GM19455 (cell line): Measurements from ENCODE around the gene FHL5.
"Not testable (repeated sequence)": the region's sequence is repeated elsewhere in the genome, so short reads cannot be mapped to it uniquely, and the experiment has no call there.

ENCODE experiments used
- ATAC-seq: cut with Tn5 transposase; IDR thresholded peaks from one replicate; pipeline ENCODE4 v1.9.1; 2021; ENCODE audit not compliant: unreplicated experiment

The FHL5 gene

GRCh38 chr6:96610019-96610418 lies 47.1 kb downstream of the FHL5 start:
- peak; percentile 52 for ATAC-seq

- ATAC-seq, result peak; percentile 76
Observed at GRCh38 chr6:96611342-96611991, 48.5 kb downstream of the FHL5 start.

GRCh38 chr6:96613291-96613999 lies 50.5 kb downstream of the FHL5 start:
- ATAC-seq, result no peak

DNA sequence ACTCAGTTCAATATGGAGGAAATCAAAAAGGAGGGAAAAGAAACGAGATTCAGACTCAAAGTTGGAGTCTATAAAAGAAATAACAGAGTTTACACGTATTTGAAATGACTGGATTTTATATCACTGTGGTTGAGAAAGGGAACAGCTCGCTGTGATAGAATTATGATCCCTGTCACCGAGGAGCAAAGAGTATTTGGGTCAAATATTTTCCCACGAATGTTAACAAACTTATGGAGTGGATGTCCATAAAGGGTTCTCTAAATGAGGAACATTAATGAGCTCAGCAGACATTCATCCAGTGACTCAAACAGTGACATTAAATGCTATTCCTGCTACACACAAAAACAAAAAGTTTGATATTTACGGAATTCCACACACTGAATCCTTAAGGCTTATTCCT lies 57.9 kb downstream of the FHL5 start:
- ATAC-seq, result no peak

GRCh38 chr6:96621983-96622382 lies 59.1 kb downstream of the FHL5 start:
- no peak for ATAC-seq

DNA sequence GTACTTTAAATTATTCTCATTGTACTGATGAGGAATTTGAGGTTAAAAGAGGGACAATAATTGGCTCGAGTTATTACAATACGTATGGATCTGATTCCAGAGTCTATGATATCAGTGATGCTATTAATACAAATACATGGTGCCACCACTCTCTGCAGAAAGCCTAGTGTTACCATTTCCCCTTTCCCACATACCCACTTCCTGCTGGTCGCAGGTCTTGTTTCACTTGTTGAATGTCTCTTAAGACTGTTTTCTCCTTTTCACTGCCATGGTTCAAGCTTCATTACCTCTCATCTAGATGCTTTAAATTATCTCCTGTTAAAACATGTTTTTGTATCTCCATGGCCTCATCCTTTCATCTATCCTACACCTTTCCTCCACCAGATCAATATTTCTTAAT lies 62.0 kb downstream of the FHL5 start:
- no peak for ATAC-seq

DNA sequence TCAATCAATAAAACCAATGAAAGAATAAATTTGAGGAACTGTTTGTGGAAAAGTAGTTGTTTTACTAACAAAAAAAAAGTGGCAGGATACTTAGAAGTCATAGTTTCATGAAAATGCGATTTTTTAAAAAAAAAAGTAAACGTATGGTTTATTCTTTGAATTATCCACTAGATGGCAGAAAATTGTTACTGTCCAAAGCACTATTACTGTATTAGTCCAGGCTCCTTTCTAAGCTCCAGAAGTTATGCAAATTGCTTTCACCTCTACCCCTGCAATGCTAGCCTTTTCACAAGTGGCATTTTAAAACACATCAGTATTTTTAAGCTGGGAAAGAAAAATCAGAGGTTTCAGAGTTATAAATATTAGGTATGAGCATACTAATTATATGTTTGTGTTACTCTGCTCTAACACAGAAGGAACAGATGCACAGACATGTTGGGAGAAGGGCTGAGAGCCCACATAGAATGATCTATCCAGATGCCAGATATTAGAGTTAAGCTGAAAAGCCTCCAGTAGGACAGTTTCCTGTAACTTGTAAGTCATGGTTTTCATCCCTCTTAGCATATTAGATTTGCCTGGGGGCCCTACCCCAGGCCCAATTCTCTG lies 63.9 kb downstream of the FHL5 start:
- ATAC-seq, result peak; percentile 97

DNA sequence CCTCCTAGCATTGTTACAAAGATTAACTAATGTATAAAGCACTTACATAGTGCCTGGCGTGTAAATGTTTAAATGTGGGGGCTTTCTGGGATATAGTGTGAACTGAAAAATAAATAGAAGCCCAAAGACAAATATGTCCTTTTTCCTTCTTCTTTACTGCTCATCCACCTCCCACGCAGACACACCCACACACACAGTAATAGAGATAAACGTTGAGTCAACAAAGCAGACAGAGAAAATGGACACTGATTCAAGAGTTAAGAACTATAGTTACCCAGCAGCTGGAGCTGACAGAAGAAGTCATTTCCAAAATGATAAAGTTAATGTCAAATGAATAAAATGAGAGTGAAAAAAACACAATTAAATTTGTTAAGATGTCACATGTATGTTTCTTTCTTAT lies 68.3 kb downstream of the FHL5 start:
- no peak for ATAC-seq

DNA sequence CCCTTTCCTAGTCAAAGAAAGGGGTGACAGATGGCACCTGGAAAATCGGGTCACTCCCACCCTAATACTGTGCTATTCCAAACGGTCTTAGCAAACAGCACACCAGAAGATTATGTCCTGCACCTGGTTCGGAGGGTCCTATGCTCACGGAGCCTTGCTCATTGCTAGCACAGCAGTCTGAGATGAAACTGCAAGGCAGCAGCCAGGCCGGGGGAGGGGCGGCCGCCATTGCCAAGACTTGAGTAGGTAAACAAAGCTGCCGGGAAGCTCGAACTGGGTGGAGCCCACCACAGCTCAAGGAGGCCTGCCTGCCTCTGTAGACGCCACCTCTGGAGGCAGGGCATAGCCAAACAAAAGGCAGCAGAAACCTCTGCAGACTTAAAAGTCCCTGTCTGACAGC lies 75.1 kb downstream of the FHL5 start:
- ATAC-seq, result not testable (repeated sequence)

DNA sequence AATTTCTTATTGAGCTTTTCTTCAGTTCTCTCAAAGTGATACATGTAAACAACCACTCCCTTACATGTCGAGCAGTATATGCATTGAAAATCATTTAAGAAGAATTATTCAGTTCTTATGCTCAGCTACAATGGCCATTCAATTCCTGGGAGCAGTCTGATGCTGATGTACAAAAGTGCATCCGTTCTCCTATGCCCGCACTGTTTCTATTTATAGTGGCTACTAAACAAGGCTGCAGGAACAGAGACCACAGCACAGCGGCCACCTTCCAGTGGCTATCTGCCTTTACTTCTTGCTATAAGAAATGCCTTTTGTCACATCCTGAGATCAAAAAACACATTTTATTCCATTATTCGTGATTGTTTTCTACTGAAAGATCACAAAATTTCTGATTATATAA lies 82.2 kb downstream of the FHL5 start:
- no peak for ATAC-seq

DNA sequence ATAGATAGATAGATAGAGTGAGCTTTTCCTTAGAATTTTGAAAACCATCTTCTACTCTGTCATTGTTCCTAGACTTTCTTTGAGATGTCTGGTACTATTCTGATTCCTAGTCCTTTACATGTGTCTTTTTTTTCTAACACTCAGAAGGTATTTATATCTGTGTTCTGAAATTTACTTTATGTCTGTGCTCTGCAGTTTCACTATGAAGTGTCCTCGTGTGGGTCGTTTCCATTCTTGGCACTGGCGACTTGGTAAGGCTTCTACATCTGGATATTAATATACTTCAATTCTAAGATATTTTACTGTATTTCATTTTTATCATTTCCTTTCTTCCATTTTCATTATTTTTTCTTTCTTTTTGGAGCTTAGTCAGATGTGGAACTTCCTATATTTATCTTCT lies 87.0 kb downstream of the FHL5 start:
- peak; percentile 58 for ATAC-seq

- ATAC-seq, result no peak
Observed at GRCh38 chr6:96651816-96652215, 88.9 kb downstream of the FHL5 start.

DNA sequence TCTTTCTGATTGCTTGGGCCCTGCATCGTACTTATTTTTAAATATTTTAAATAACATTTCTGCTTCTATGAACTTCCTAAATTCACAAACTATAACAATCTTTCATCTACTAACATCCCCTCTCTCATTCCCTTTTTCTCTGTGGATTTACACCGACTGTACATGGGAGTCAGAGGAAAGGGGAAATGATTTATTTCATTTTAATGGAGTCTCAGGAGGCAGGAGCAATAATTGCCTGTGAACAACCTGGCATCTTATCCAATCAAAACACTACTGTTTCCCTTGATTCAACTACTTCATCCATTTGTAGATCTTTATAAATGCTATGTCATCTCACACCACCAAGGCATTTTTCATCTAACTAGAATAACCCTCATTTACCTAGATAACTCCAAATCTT lies 89.6 kb downstream of the FHL5 start:
- ATAC-seq, result no peak

DNA sequence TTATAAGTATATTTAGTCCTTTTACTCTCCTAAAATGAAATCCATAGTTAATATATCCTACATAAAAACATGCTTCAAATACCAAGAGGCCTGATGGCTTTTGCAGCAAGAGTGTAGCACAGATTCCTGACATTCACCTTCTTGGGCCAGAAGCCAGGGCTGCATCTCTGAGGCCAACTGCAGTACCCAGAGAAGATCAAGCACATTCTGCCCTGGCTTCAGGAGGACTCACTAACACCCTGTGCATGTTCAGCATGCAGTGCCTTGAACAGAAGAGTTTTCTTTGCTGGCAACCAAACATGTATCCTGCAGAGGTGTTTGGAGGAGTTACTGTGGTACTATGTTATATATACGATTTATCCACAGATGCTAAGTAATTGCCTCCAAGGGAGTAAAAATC lies 90.3 kb downstream of the FHL5 start:
- no peak for ATAC-seq

- no peak for ATAC-seq
Observed at GRCh38 chr6:96656567-96656966, 93.6 kb downstream of the FHL5 start.

GRCh38 chr6:96657344-96657743 lies 94.4 kb downstream of the FHL5 start:
- ATAC-seq, result no peak

- no peak for ATAC-seq
Observed at GRCh38 chr6:96659084-96659845, 96.3 kb downstream of the FHL5 start.
